SK-N-SH treated with all-trans-retinoic acid at 6 μM for 48 hours (cell line): ENCODE measurements around the gene SUCO.

Experiments used
- CSRNP3 ChIP-seq: fragments of 250-450 bp; sonication (Bioruptor Pico); IDR thresholded peaks from 2 replicates; pipeline ENCODE4 v1.5.1; 2021; ENCODE audit warnings: mild to moderate bottlenecking, moderate library complexity
- OSR1 ChIP-seq: fragments of 250-450 bp; sonication (Bioruptor Pico); IDR thresholded peaks from 2 replicates; pipeline ENCODE4 v1.8.0; 2022; ENCODE audit warnings: moderate library complexity, mild to moderate bottlenecking, inconsistent platforms
- PATZ1 ChIP-seq: fragments of 250-450 bp; sonication (Bioruptor Pico); IDR thresholded peaks from 2 replicates; pipeline ENCODE4 v1.8.0; 2020; ENCODE audit warnings: mild to moderate bottlenecking, moderate library complexity, borderline replicate concordance
- PPARA ChIP-seq: fragments of 250-450 bp; sonication (Bioruptor Pico); IDR thresholded peaks from 2 replicates; pipeline ENCODE4 v1.5.0; 2020; ENCODE audit warnings: mild to moderate bottlenecking, borderline replicate concordance
- ZFP3 ChIP-seq: fragments of 250-450 bp; sonication (Bioruptor Pico); IDR thresholded peaks from 2 replicates; pipeline ENCODE4 v1.5.0; 2020; ENCODE audit warnings: mild to moderate bottlenecking, moderate library complexity
- ZFP30 ChIP-seq: fragments of 450-650 bp; formaldehyde crosslinking; IDR thresholded peaks from 2 replicates; pipeline ENCODE4 v1.5.0; 2022; ENCODE audit warnings: mild to moderate bottlenecking, moderate library complexity
- ZNF565 ChIP-seq: fragments of 450-650 bp; formaldehyde crosslinking; conservative IDR thresholded peaks from 2 replicates; pipeline ENCODE4 v1.5.0; 2020; ENCODE audit warnings: low read depth, mild to moderate bottlenecking, moderate library complexity
- ZNF70 ChIP-seq: fragments of 450-650 bp; formaldehyde crosslinking; IDR thresholded peaks from 2 replicates; pipeline ENCODE4 v1.5.0; 2020; ENCODE audit warnings: mild to moderate bottlenecking, moderate library complexity
- ZNF8 ChIP-seq: fragments of 450-650 bp; formaldehyde crosslinking; IDR thresholded peaks from 2 replicates; pipeline ENCODE4 v1.5.0; 2020; ENCODE audit warnings: mild to moderate bottlenecking, moderate library complexity

- TF ChIP-seq ZNF70 (CRISPR knock-in tag) (no peak), PATZ1 (CRISPR knock-in tag) (no peak), OSR1 (no peak), ZFP30 (CRISPR knock-in tag) (no peak), CSRNP3 (CRISPR knock-in tag) (no peak), ZNF565 (CRISPR knock-in tag) (no peak), PPARA (CRISPR knock-in tag) (no peak), ZNF8 (CRISPR knock-in tag) (no peak), ZFP3 (CRISPR knock-in tag) (no peak)
Observed at GRCh38 chr1:172656576-172656975, 123.6 kb downstream of the SUCO start.
